ENCODE results near the gene TPK1. TPM values are rescaled to one million over a fixed set of nuclear protein-coding genes. Genes with fewer than 3 reads are reported as not detected.

The TPK1 gene
- polyA plus RNA-seq, 1 donor = 5.4 TPM

GRCh38 chr7:144403649-144404061, 432.2 kb downstream of the TPK1 start, which contains the start of gene NOBOX:
TSS of gene NOBOX (minus strand) at chr7:144403693.
- Histone ChIP-seq H3K27me3 (ENCODE audit: control insufficient read depth, insufficient read depth, low read length) (no peaks in the 10 kb centered on the region), H3K4me3 (ENCODE audit: low read length) (no peak within 1 kb of the TSS), H3K4me1 (ENCODE audit: control insufficient read depth, insufficient read depth, low read length) (peaks cover 6% of the 10 kb centered on the region), H3K27ac (ENCODE audit: low read length) (no peak within 1 kb of the TSS), H3K9me3 (ENCODE audit: control insufficient read depth, low read depth, low read length) (no peaks in the 10 kb centered on the region), H3K36me3 (ENCODE audit: control insufficient read depth, insufficient read depth, low read length) (no peaks in the 10 kb centered on the region)
- no peak for DNase-seq
- WGBS (ENCODE audit: insufficient coverage, low lambda C conversion rate) = no CpG with 5 or more reads among the region's 39 CpGs

- DNase-seq = no peak
- no CpG with 5 or more reads among the region's 11 CpGs for WGBS (ENCODE audit: insufficient coverage, low lambda C conversion rate)
- H3K27me3 ChIP-seq (ENCODE audit: control insufficient read depth, insufficient read depth, low read length) = no peaks in the 10 kb centered on the region
These were observed 432.8 kb downstream of the TPK1 start for GRCh38 chr7:144403102-144403501.

More at GRCh38 chr7:144403102-144403501, 432.8 kb downstream of the TPK1 start:
- Histone ChIP-seq H3K4me1 (ENCODE audit: control insufficient read depth, insufficient read depth, low read length) (peaks cover 6% of the 10 kb centered on the region), H3K9me3 (ENCODE audit: control insufficient read depth, low read depth, low read length) (no peaks in the 10 kb centered on the region), H3K4me3 (ENCODE audit: low read length) (no peak overlapping the region), H3K36me3 (ENCODE audit: control insufficient read depth, insufficient read depth, low read length) (no peaks in the 10 kb centered on the region), H3K27ac (ENCODE audit: low read length) (no peak overlapping the region)

All from large intestine (tissue), 3 donors.